Measurements from ENCODE around the gene ANKLE2. TPM values are rescaled to one million over a fixed set of nuclear protein-coding genes. Genes with fewer than 3 reads are reported as not detected.

ANKLE2 gene
- total and polyA plus RNA-seq, 4 donors, result 32.3 to 56.4 (median 52.3) TPM

GRCh38 chr12:132724506-132725241, 37.0 kb downstream of the ANKLE2 start:
- Histone ChIP-seq H3K4me1 (ENCODE audit: control insufficient read depth, insufficient read depth, low read length) (peaks cover 4% of the 10 kb centered on the region), H3K36me3 (ENCODE audit: control insufficient read depth, insufficient read depth, low read length) (peaks cover 89% of the 10 kb centered on the region), H3K4me3 (ENCODE audit: low read depth, low read length) (no peak overlapping the region), H3K27ac (ENCODE audit: low read depth, low read length) (no peak overlapping the region), H3K9me3 (ENCODE audit: control insufficient read depth, insufficient read depth, low read length) (no peaks in the 10 kb centered on the region), H3K27me3 (ENCODE audit: control insufficient read depth, insufficient read depth, low read length) (no peaks in the 10 kb centered on the region)
- no peak for DNase-seq (ENCODE audit: low read depth in 4 of 6, low spot score in 6 of 6)
- 84% methylated on average over 29 of the region's 30 CpGs for WGBS (ENCODE audit: insufficient coverage)

GRCh38 chr12:132723764-132724140, 37.9 kb downstream of the ANKLE2 start:
- DNase-seq (ENCODE audit: low read depth in 4 of 6, low spot score in 6 of 6), result no peak
- H3K27ac ChIP-seq (ENCODE audit: low read depth, low read length), result no peak overlapping the region
- H3K9me3 ChIP-seq (ENCODE audit: control insufficient read depth, insufficient read depth, low read length), result no peaks in the 10 kb centered on the region
- H3K36me3 ChIP-seq (ENCODE audit: control insufficient read depth, insufficient read depth, low read length), result peaks cover 92% of the 10 kb centered on the region
- H3K27me3 ChIP-seq (ENCODE audit: control insufficient read depth, insufficient read depth, low read length), result no peaks in the 10 kb centered on the region
- 88% methylated on average over 1 of the region's 2 CpGs for WGBS (ENCODE audit: insufficient coverage)
- H3K4me3 ChIP-seq (ENCODE audit: low read depth, low read length), result no peak overlapping the region
- H3K4me1 ChIP-seq (ENCODE audit: control insufficient read depth, insufficient read depth, low read length), result peaks cover 4% of the 10 kb centered on the region

GRCh38 chr12:132723015-132723763, 38.4 kb downstream of the ANKLE2 start:
- 91% methylated on average over 28 of the region's 30 CpGs for WGBS (ENCODE audit: insufficient coverage)
- Histone ChIP-seq H3K4me3 (ENCODE audit: low read depth, low read length) (no peak overlapping the region), H3K4me1 (ENCODE audit: control insufficient read depth, insufficient read depth, low read length) (peaks cover 4% of the 10 kb centered on the region), H3K9me3 (ENCODE audit: control insufficient read depth, insufficient read depth, low read length) (no peaks in the 10 kb centered on the region), H3K27ac (ENCODE audit: low read depth, low read length) (no peak overlapping the region), H3K36me3 (ENCODE audit: control insufficient read depth, insufficient read depth, low read length) (peaks cover 90% of the 10 kb centered on the region), H3K27me3 (ENCODE audit: control insufficient read depth, insufficient read depth, low read length) (no peaks in the 10 kb centered on the region)
- DNase-seq (ENCODE audit: low read depth in 4 of 6, low spot score in 6 of 6), result no peak

GRCh38 chr12:132720606-132721345, 40.9 kb downstream of the ANKLE2 start:
- no peak overlapping the region for H3K4me3 ChIP-seq (ENCODE audit: low read depth, low read length)
- no peaks in the 10 kb centered on the region for H3K9me3 ChIP-seq (ENCODE audit: control insufficient read depth, insufficient read depth, low read length)
- DNase-seq (ENCODE audit: low read depth in 4 of 6, low spot score in 6 of 6), result no peak
- peaks cover 4% of the 10 kb centered on the region for H3K4me1 ChIP-seq (ENCODE audit: control insufficient read depth, insufficient read depth, low read length)
- H3K36me3 ChIP-seq (ENCODE audit: control insufficient read depth, insufficient read depth, low read length), result peaks cover 90% of the 10 kb centered on the region
- no peak overlapping the region for H3K27ac ChIP-seq (ENCODE audit: low read depth, low read length)
- no peaks in the 10 kb centered on the region for H3K27me3 ChIP-seq (ENCODE audit: control insufficient read depth, insufficient read depth, low read length)
- 95% methylated on average over 20 of the region's 25 CpGs for WGBS (ENCODE audit: insufficient coverage)

GRCh38 chr12:132719954-132720324, 41.7 kb downstream of the ANKLE2 start:
- H3K4me3 ChIP-seq (ENCODE audit: low read depth, low read length), result no peak overlapping the region
- H3K27me3 ChIP-seq (ENCODE audit: control insufficient read depth, insufficient read depth, low read length), result no peaks in the 10 kb centered on the region
- H3K27ac ChIP-seq (ENCODE audit: low read depth, low read length), result no peak overlapping the region
- peaks cover 4% of the 10 kb centered on the region for H3K4me1 ChIP-seq (ENCODE audit: control insufficient read depth, insufficient read depth, low read length)
- DNase-seq (ENCODE audit: low read depth in 4 of 6, low spot score in 6 of 6), result no peak
- H3K36me3 ChIP-seq (ENCODE audit: control insufficient read depth, insufficient read depth, low read length), result peaks cover 91% of the 10 kb centered on the region
- 93% methylated on average over 12 of the region's 12 CpGs for WGBS (ENCODE audit: insufficient coverage)
- H3K9me3 ChIP-seq (ENCODE audit: control insufficient read depth, insufficient read depth, low read length), result no peaks in the 10 kb centered on the region

- Histone ChIP-seq H3K27ac (ENCODE audit: low read depth, low read length) (no peak overlapping the region), H3K9me3 (ENCODE audit: control insufficient read depth, insufficient read depth, low read length) (no peaks in the 10 kb centered on the region), H3K4me3 (ENCODE audit: low read depth, low read length) (no peak overlapping the region), H3K4me1 (ENCODE audit: control insufficient read depth, insufficient read depth, low read length) (peaks cover 4% of the 10 kb centered on the region), H3K27me3 (ENCODE audit: control insufficient read depth, insufficient read depth, low read length) (no peaks in the 10 kb centered on the region), H3K36me3 (ENCODE audit: control insufficient read depth, insufficient read depth, low read length) (peaks cover 91% of the 10 kb centered on the region)
- DNase-seq (ENCODE audit: low read depth in 4 of 6, low spot score in 6 of 6), result no peak
- 91% methylated on average over 31 of the region's 31 CpGs for WGBS (ENCODE audit: insufficient coverage)
Measured at GRCh38 chr12:132719141-132719953, 42.3 kb downstream of the ANKLE2 start.

- 83% methylated on average over 20 of the region's 21 CpGs for WGBS (ENCODE audit: insufficient coverage)
- DNase-seq (ENCODE audit: low read depth in 4 of 6, low spot score in 6 of 6), result no peak
- no peaks in the 10 kb centered on the region for H3K9me3 ChIP-seq (ENCODE audit: control insufficient read depth, insufficient read depth, low read length)
- H3K4me3 ChIP-seq (ENCODE audit: low read depth, low read length), result no peak overlapping the region
- H3K36me3 ChIP-seq (ENCODE audit: control insufficient read depth, insufficient read depth, low read length), result peaks cover 93% of the 10 kb centered on the region
- H3K27me3 ChIP-seq (ENCODE audit: control insufficient read depth, insufficient read depth, low read length), result no peaks in the 10 kb centered on the region
- peaks cover 4% of the 10 kb centered on the region for H3K4me1 ChIP-seq (ENCODE audit: control insufficient read depth, insufficient read depth, low read length)
- no peak overlapping the region for H3K27ac ChIP-seq (ENCODE audit: low read depth, low read length)
Measured at GRCh38 chr12:132718644-132719043, 43.0 kb downstream of the ANKLE2 start.

- Histone ChIP-seq H3K9me3 (ENCODE audit: control insufficient read depth, insufficient read depth, low read length) (no peaks in the 10 kb centered on the region), H3K36me3 (ENCODE audit: control insufficient read depth, insufficient read depth, low read length) (peaks cover 89% of the 10 kb centered on the region), H3K27me3 (ENCODE audit: control insufficient read depth, insufficient read depth, low read length) (no peaks in the 10 kb centered on the region), H3K27ac (ENCODE audit: low read depth, low read length) (no peak overlapping the region), H3K4me3 (ENCODE audit: low read depth, low read length) (no peak overlapping the region), H3K4me1 (ENCODE audit: control insufficient read depth, insufficient read depth, low read length) (no peaks in the 10 kb centered on the region)
- no peak for DNase-seq (ENCODE audit: low read depth in 4 of 6, low spot score in 6 of 6)
- 94% methylated on average over 50 of the region's 61 CpGs for WGBS (ENCODE audit: insufficient coverage)
Measured at GRCh38 chr12:132717531-132718387, 43.9 kb downstream of the ANKLE2 start.
